BJ (cell line): ENCODE data around the gene GADD45A. TPM values are rescaled to one million over a fixed set of nuclear protein-coding genes. Genes with fewer than 3 reads are reported as not detected.

Source experiments
- CTCF ChIA-PET: fragments of 350-600 bp; formaldehyde crosslinking; extraction: SDS; loops from one replicate; lab custom pipeline; 2021; ENCODE audit warnings: antibody characterized with exemption, inconsistent platforms; lab: Yijun Ruan, JAX
- POLR2A ChIA-PET: fragments of 300-600 bp; sonication (Branson Sonifier 250); formaldehyde crosslinking; extraction: SDS; loops from one replicate; lab custom pipeline; 2021; ENCODE audit warnings: antibody characterized with exemption; lab: Charles Lee
- DNase-seq: peaks from one replicate; pipeline ENCODE4 v3.0.0-alpha.2; 2011; ENCODE audit warnings: low read depth
- H3K27me3 ChIP-seq: 2 replicates; pipeline ENCODE4 v1.6.0; 2011; ENCODE audit warnings: low read length; ENCODE audit not compliant: control insufficient read depth, insufficient read depth
- H3K36me3 ChIP-seq: 2 replicates; pipeline ENCODE4 v1.5.1; 2011; ENCODE audit warnings: low read length; ENCODE audit not compliant: control insufficient read depth, insufficient read depth
- H3K4me3 ChIP-seq: 2 replicates; pipeline ENCODE4 v1.5.1; 2011; ENCODE audit warnings: low read depth, mild to moderate bottlenecking, control low read depth, low read length
- polyA plus RNA-seq: library from polyadenylated mRNA; depleted of rRNA; stranded (reverse); fragments of >200 nt; gene quantifications from 2 replicates; pipeline ENCODE4 v1.2.3, GENCODE V29; 2011; rRNA removed
- small RNA-seq: library from RNA; depleted of rRNA; stranded (forward); fragments of <200 nt; gene quantifications from one replicate; pipeline ENCODE3, GENCODE V24; 2012; ENCODE audit warnings: low replicate concordance, low read depth; ENCODE audit not compliant: insufficient read length
- TF ChIP-seq, protein P1 (sequence below): IDR thresholded peaks from 2 replicates; pipeline ENCODE4 v1.5.1; 2011; ENCODE audit warnings: low read depth, mild to moderate bottlenecking, control low read depth, inconsistent platforms, low read length, moderate library complexity; ENCODE audit not compliant: insufficient read depth

GADD45A gene
- polyA plus RNA-seq, 1 experiment = 32.1 TPM

GRCh38 chr1:67735206-67735605 lies 50.2 kb downstream of the GADD45A start:
- DNase-seq = no peak
- Histone ChIP-seq H3K4me3 (no peak overlapping the region), H3K36me3 (no peaks in the 10 kb centered on the region), H3K27me3 (no peaks in the 10 kb centered on the region)
- CTCF ChIA-PET = interaction anchor here (2.9 kb wide), 1 partner anchor 200 kb away, joined by 9 read pairs; no protein-coding TSS in a partner anchor
- TF ChIP-seq, protein P1, sequence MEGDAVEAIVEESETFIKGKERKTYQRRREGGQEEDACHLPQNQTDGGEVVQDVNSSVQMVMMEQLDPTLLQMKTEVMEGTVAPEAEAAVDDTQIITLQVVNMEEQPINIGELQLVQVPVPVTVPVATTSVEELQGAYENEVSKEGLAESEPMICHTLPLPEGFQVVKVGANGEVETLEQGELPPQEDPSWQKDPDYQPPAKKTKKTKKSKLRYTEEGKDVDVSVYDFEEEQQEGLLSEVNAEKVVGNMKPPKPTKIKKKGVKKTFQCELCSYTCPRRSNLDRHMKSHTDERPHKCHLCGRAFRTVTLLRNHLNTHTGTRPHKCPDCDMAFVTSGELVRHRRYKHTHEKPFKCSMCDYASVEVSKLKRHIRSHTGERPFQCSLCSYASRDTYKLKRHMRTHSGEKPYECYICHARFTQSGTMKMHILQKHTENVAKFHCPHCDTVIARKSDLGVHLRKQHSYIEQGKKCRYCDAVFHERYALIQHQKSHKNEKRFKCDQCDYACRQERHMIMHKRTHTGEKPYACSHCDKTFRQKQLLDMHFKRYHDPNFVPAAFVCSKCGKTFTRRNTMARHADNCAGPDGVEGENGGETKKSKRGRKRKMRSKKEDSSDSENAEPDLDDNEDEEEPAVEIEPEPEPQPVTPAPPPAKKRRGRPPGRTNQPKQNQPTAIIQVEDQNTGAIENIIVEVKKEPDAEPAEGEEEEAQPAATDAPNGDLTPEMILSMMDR = no peak
- POLR2A ChIA-PET = no interaction called here

DNA sequence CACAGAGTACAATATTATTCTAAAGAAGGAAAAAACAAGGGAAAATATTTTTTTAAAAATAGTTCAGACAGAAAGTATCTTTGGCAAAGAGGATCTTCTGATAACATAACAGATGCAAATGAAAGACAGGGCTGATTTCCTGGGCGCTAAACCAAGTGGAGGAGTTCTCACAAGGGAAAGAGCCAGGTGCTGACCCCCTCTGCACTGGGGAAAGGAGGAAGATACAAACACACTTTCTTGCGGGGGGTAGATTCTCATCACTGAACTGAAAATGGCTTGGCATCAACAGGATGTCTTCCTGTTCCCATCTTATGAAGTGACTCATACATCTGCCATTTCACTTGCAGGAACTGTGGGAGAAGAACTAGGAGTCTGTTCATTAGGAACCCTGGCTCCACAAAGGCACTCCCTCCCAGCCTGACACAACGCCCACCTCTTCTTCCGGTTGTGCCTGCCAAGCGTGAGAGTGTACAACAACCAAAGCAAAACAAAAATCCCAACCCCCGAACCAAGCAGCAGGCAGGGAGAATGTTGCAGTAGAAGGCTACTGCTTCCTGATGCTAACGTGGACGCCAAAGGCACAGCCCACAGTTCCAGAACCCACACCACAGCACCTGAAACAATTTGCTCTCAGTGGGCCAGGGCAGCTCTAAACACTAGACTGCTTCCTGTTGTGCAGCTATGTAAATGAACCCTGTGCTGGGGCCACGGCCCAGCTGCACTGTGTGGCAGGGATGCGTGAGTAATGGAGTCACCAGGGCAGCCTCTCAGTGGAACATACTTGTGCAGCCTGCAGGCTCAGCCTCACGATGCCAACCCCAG lies 51.0 kb downstream of the GADD45A start:
- POLR2A ChIA-PET = no interaction called here
- CTCF ChIA-PET = interaction anchor here (0.6 to 2.9 kb wide), 2 partner anchors 96 to 201 kb away, joined by 3 to 9 read pairs; no protein-coding TSS in a partner anchor

DNA sequence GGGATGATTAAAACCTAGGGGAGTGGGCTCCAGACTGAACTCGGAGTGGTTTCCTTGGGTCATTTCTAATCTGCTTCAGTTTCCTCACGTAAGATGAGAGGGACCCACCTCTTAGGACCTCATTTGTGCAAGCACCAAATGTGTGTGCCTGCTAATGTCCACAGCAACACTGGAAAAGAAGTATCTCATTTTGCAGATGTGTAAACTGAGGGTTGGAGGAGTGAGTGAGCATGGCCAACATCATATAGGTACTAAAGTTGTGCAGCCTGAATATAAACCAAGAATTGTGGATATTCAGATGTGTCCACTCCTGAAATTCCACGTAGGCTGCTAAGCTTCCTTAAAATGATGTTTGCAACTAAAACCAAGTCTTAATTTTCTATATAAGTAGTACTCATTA lies 51.7 kb downstream of the GADD45A start:
- ChIA-PET CTCF (interaction anchor here (0.6 to 2.9 kb wide), 3 partner anchors 10 to 201 kb away, joined by 3 to 9 read pairs (median 3); no protein-coding TSS in a partner anchor), POLR2A (no interaction called here)

More for the DNA sequence above, 51.0 kb downstream of the GADD45A start:
- H3K4me3 ChIP-seq = no peak overlapping the region
- no peaks in the 10 kb centered on the region for H3K36me3 ChIP-seq
- DNase-seq = peak; percentile 83
- TF ChIP-seq, protein P1 = no peak
- no peaks in the 10 kb centered on the region for H3K27me3 ChIP-seq

GRCh38 chr1:67737875-67738274 lies 52.9 kb downstream of the GADD45A start:
- Histone ChIP-seq H3K27me3 (no peaks in the 10 kb centered on the region), H3K4me3 (no peak overlapping the region), H3K36me3 (no peaks in the 10 kb centered on the region)
- CTCF ChIA-PET = interaction anchor here (1.5 to 2.9 kb wide), 2 partner anchors 9 to 202 kb away, joined by 3 to 9 read pairs; no protein-coding TSS in a partner anchor
- no peak for DNase-seq
- POLR2A ChIA-PET = interaction anchor here (0.6 kb wide), 2 partner anchors 13 to 18 kb away, joined by 3 to 4 read pairs; no protein-coding TSS in a partner anchor
- TF ChIP-seq, protein P1 = no peak

More for the DNA sequence above, 51.7 kb downstream of the GADD45A start:
- H3K4me3 ChIP-seq = no peak overlapping the region
- H3K36me3 ChIP-seq = no peaks in the 10 kb centered on the region
- no peaks in the 10 kb centered on the region for H3K27me3 ChIP-seq
- TF ChIP-seq, protein P1 = no peak
- DNase-seq = no peak

Small RNA genes within 50 kb of the gene (small RNA-seq; reads per million reads assigned to genes)
- gene RN7SL392P = not detected

Other genes with a start within 250 kb of the GADD45A start
- gene GNG12, start 148.3 kb downstream of the GADD45A start, polyA plus RNA-seq = 99.6 and 190 TPM in 2 replicates